Measurements from ENCODE around the gene RCOR2.
A peak's percentile ranks its signal among the peaks of the same experiment; 100 is the strongest.

Gene RCOR2

GRCh38 chr11:63870351-63871140 lies 46.4 kb downstream of the RCOR2 start:
- no peak overlapping the region for H3K4me3 ChIP-seq (ENCODE audit: low read depth, low read length, poor library complexity, severe bottlenecking)
- no peak overlapping the region for H2AFZ ChIP-seq (ENCODE audit: low read length)
- peaks cover 41% of the 10 kb centered on the region for H3K4me1 ChIP-seq (ENCODE audit: insufficient read depth, low read length, severe bottlenecking)
- H3F3A ChIP-seq (ENCODE audit: insufficient read depth, low read length): no peaks in the 10 kb centered on the region
- no peaks in the 10 kb centered on the region for H3K9me3 ChIP-seq (ENCODE audit: low read length)
- peaks cover 43% of the 10 kb centered on the region for H3K79me2 ChIP-seq (ENCODE audit: insufficient read depth, low read length)
- H3K4me2 ChIP-seq (ENCODE audit: low read length): no peak overlapping the region
- no peak overlapping the region for H3K9ac ChIP-seq (ENCODE audit: low read length)
- no peaks in the 10 kb centered on the region for H3K9me2 ChIP-seq (ENCODE audit: low read depth, low read length)
- H3K36me3 ChIP-seq (ENCODE audit: insufficient read depth, low read length): peaks cover 38% of the 10 kb centered on the region; the same call in 1 of the 2 replicates
- no peaks in the 10 kb centered on the region for H3K27me3 ChIP-seq (ENCODE audit: insufficient read depth, low read length)
- TF ChIP-seq EZH2 (IDR thresholded peaks at IDR 0.05; ENCODE audit: borderline replicate concordance, low read length) (no peak), CTCF (IDR thresholded peaks at IDR 0.05; ENCODE audit: low read length) (no peak)
- H3K27ac ChIP-seq (ENCODE audit: low read depth, low read length, poor library complexity, severe bottlenecking): peak overlapping the region; percentile 53
- H4K20me1 ChIP-seq (ENCODE audit: insufficient read depth, low read length): no peaks in the 10 kb centered on the region

GRCh38 chr11:63869683-63870082 lies 47.3 kb downstream of the RCOR2 start:
- Histone ChIP-seq H3K9ac (ENCODE audit: low read length) (no peak overlapping the region; the same call in 1 of the 2 replicates), H3K4me3 (ENCODE audit: low read depth, low read length, poor library complexity, severe bottlenecking) (no peak overlapping the region), H3K9me2 (ENCODE audit: low read depth, low read length) (no peaks in the 10 kb centered on the region), H4K20me1 (ENCODE audit: insufficient read depth, low read length) (no peaks in the 10 kb centered on the region), H3K4me1 (ENCODE audit: insufficient read depth, low read length, severe bottlenecking) (peaks cover 49% of the 10 kb centered on the region), H3K79me2 (ENCODE audit: insufficient read depth, low read length) (peaks cover 42% of the 10 kb centered on the region), H3K27me3 (ENCODE audit: insufficient read depth, low read length) (no peaks in the 10 kb centered on the region), H2AFZ (ENCODE audit: low read length) (no peak overlapping the region), H3K9me3 (ENCODE audit: low read length) (no peaks in the 10 kb centered on the region), H3K4me2 (ENCODE audit: low read length) (peak overlapping the region; percentile 28; the same call in 1 of the 2 replicates), H3K27ac (ENCODE audit: low read depth, low read length, poor library complexity, severe bottlenecking) (peak overlapping the region; percentile 31), H3F3A (ENCODE audit: insufficient read depth, low read length) (no peaks in the 10 kb centered on the region), H3K36me3 (ENCODE audit: insufficient read depth, low read length) (peaks cover 34% of the 10 kb centered on the region; the same call in 1 of the 2 replicates)
- TF ChIP-seq EZH2 (IDR thresholded peaks at IDR 0.05; ENCODE audit: borderline replicate concordance, low read length) (no peak), CTCF (IDR thresholded peaks at IDR 0.05; ENCODE audit: low read length) (no peak)

GRCh38 chr11:63869171-63869591 lies 47.8 kb downstream of the RCOR2 start:
- no peaks in the 10 kb centered on the region for H3K27me3 ChIP-seq (ENCODE audit: insufficient read depth, low read length)
- peaks cover 49% of the 10 kb centered on the region for H3K4me1 ChIP-seq (ENCODE audit: insufficient read depth, low read length, severe bottlenecking)
- H3K4me2 ChIP-seq (ENCODE audit: low read length): peak overlapping the region; percentile 28; the same call in 1 of the 2 replicates
- H3K27ac ChIP-seq (ENCODE audit: low read depth, low read length, poor library complexity, severe bottlenecking): peak overlapping the region; percentile 31
- no peaks in the 10 kb centered on the region for H4K20me1 ChIP-seq (ENCODE audit: insufficient read depth, low read length)
- H3K4me3 ChIP-seq (ENCODE audit: low read depth, low read length, poor library complexity, severe bottlenecking): no peak overlapping the region
- peaks cover 34% of the 10 kb centered on the region; the same call in 1 of the 2 replicates for H3K36me3 ChIP-seq (ENCODE audit: insufficient read depth, low read length)
- H3K9me3 ChIP-seq (ENCODE audit: low read length): no peaks in the 10 kb centered on the region
- no peak for TF ChIP-seq CTCF (IDR thresholded peaks at IDR 0.05; ENCODE audit: low read length)
- TF ChIP-seq EZH2 (IDR thresholded peaks at IDR 0.05; ENCODE audit: borderline replicate concordance, low read length): no peak
- no peaks in the 10 kb centered on the region for H3F3A ChIP-seq (ENCODE audit: insufficient read depth, low read length)
- no peaks in the 10 kb centered on the region for H3K9me2 ChIP-seq (ENCODE audit: low read depth, low read length)
- no peak overlapping the region for H2AFZ ChIP-seq (ENCODE audit: low read length)
- no peak overlapping the region; the same call in 1 of the 2 replicates for H3K9ac ChIP-seq (ENCODE audit: low read length)
- H3K79me2 ChIP-seq (ENCODE audit: insufficient read depth, low read length): peaks cover 37% of the 10 kb centered on the region

Measured in OCI-LY1 (cell line).